Activated T-cell treated with anti-CD3 and anti-CD28 coated beads for 48 hours (primary cell): ENCODE data around the gene MET.
"Not testable (repeated sequence)": the region's sequence is repeated elsewhere in the genome, so short reads cannot be mapped to it uniquely, and the experiment has no call there.

Experiments used
- DNase-seq: peaks from one replicate; pipeline ENCODE4 v3.0.0-alpha.2; 2020; ENCODE audit warnings: low read depth

Gene MET

DNA sequence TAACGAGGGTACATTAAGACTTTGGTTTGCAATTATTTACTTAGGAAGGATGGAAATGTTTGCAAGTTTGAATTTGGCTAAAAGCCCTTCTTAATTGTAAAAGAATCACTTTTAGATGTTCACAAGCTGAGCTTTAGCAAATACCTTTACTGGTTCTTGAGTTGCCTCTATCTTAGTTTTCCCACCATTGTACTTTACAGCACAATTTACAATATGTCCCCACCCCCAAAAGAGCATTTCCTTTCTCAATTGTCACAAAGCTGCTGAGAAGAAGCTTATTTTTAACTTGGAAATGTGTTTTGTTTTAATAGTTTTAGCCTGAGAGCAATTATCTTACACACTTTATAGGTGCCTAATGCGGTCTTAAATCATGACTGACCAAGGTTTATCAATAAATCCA lies 81.1 kb downstream of the MET start:
- DNase-seq, result no peak

DNA sequence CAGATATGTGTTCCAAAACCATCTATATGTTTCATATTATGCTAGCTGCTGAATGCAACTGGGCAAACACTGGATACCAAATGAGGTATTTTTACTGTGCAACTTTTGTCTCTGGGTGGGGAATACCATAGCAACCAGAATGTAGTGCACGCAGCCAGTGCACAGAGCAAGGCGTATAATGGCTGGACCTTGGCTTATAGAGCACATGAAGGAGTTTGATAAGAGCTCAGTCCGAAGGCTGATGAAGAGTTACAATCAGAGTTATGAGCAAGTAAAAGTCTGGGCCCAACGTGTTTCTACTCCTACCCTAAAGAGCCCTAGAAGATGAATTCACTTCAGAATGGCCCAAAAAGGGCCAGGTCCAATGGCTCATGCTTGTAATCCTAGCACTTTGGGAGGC lies 82.2 kb downstream of the MET start:
- no peak for DNase-seq

DNA sequence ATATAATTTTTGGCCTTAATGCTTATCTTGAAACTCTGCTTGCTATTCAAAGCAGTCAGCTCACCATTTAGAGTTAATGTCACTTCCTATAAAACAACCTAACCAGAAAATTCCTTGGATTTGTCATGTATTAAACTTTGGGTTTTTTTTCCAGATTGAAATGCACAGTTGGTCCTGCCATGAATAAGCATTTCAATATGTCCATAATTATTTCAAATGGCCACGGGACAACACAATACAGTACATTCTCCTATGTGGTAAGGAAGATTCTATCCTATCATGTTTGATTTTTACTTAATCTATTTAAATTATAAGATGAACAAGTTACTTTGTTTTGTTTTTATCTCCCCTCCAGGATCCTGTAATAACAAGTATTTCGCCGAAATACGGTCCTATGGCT lies 85.3 kb downstream of the MET start:
- DNase-seq, result no peak

DNA sequence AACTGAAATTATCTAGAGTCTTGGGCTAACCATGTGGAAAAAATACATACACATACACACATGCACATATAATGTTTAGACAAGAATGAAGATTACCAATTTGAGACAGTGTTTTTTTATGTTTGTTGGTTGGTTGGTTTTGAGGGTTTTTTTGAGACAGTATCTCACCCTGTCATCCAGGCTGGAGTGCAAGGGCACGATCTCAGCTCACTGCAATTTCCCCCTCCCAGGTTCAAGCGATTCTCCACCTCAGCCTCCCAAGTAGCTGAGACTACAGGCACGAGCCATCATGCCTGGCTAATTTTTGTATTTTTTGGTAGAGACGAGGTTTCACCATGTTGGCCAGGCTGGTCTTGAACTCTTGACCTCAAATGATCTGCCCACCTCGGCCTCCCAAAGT lies 87.6 kb downstream of the MET start:
- DNase-seq, result not testable (repeated sequence)

DNA sequence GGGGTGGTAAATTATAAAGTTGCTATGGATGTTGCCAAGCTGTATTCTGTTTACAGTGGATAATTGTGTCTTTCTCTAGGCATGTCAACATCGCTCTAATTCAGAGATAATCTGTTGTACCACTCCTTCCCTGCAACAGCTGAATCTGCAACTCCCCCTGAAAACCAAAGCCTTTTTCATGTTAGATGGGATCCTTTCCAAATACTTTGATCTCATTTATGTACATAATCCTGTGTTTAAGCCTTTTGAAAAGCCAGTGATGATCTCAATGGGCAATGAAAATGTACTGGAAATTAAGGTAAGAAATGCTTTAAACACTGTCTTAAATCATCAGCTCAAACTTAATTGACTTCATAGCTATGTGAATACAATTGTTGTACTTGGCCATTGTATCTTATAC lies 91.0 kb downstream of the MET start:
- no peak for DNase-seq

DNA sequence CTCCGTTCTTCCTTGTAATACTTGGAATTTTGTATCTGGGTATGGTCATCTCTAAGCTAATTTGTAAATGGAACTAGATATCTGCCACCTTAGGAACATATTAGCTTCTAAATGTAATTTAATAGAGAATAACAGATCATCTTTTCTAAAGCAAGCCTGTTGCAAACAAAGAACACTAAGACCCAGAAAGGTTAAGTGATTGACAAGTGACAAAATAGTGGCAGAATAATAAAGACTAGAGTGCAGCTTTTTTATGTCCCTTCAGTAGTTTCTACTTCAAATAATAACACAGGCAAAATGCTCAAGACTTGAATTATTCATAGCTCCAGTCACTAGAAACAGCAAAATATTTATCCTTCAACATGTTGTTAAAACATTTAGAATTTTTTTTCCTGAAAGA lies 91.7 kb downstream of the MET start:
- no peak for DNase-seq

DNA sequence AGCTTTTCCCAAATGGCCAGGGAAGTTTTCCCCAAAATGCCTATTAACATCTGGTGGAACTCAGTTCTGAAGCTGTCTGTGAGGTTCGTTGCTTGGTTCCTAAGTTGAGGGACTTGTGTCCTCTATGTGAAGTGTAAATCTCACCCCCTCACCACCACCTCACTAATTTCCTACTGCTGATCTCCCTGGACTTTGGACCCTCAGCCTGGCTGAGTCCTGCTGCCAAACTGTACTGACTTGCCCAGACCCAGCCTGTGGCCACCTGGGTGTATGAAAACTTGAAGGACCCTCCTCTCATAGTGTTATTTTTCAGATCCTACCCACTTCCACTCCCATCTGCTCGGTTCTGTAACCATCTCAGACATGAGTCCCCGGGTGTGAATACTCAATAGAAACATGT lies 94.9 kb downstream of the MET start:
- DNase-seq, result no peak

DNA sequence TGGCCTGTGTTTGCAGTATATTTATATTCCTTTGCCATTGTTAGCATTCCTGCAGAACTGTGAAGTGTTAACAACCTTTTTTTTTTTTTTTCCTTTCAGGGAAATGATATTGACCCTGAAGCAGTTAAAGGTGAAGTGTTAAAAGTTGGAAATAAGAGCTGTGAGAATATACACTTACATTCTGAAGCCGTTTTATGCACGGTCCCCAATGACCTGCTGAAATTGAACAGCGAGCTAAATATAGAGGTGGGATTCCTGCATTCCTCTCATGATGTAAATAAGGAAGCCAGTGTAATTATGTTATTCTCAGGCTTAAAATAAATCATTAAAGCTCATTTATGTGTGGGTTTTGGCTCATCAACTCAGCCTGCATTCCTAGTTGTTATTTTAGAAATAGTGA lies 97.5 kb downstream of the MET start:
- no peak for DNase-seq

DNA sequence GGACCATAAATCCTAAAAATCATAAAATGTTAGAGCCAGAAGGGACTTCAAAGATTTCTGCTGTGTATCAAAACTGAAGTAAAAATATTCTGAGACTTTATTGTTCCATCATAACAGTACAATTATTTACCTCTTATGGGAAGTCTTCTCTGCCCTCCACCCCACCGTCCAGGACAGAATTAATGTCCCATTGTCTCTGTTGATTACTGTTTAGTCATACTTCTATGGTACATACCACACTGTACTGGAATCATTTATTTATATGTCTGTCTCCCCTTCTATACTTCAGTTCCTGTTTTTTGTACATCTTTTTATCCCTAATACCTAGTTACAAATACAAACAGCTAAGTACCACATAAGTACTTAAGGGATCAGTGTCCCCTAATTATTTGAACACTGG lies 98.9 kb downstream of the MET start:
- DNase-seq, result no peak

DNA sequence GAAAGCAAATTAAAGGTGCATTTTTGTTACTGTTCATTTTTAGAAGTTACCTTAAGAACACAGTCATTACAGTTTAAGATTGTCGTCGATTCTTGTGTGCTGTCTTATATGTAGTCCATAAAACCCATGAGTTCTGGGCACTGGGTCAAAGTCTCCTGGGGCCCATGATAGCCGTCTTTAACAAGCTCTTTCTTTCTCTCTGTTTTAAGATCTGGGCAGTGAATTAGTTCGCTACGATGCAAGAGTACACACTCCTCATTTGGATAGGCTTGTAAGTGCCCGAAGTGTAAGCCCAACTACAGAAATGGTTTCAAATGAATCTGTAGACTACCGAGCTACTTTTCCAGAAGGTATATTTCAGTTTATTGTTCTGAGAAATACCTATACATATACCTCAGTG lies 99.6 kb downstream of the MET start:
- no peak for DNase-seq

DNA sequence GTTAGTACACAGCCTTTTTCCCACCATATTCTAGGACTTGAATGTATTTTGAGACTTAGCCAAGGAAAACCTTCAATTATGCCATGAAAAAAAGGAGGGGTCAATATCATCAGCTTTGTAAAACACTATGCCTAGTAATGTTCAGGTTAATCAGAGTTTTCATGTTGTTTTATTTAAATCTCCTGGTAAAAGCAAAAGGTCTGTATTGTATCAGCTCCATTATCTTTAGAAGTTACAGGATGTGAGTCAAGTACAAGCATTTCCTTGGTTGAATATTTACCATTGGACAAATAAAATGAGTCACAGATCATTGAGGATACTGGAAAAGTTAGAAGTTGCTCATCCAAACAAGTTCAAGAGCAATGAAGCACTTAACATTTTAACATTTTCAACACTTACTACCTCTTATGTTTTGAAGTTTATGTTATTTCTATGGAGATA lies 100.4 kb downstream of the MET start:
- no peak for DNase-seq

DNA sequence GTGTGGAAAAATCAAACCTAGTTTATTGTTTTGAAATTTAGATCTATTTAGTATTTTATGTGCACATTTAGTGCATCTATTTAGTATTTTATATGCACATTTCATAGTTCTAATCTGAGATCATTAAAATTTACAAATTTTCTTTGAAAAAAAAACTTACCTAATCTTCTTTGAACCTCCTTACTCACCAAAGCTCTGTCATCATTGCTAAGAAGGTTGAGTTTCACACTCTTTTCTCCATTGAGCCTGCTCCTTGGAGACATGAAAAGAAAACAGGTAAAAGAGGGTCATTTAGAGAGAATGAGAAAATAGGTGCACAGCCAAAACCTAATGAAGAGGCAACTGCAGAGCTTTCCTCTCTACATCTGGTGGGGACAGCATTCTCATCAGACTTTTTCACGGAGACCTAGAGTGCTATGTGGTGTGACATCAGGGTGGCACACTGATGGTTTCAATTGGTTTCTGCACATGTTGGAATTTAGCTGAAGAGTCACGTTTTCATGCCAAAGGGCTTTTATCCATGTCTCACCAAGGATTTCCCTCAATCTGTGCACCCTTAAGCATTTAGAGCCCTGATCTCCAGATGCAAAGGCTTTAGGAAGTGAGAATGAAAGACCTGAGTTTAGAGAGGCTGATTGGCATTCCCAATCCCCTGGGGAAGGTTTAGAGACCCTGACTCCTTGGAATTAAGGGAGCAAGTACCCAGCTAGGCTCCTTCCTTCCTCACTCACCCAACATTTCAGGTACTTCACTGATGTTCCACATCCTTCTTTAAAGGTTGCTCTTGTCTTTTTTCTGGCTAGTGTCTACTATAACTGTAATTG lies 101.1 kb downstream of the MET start:
- no peak for DNase-seq

DNA sequence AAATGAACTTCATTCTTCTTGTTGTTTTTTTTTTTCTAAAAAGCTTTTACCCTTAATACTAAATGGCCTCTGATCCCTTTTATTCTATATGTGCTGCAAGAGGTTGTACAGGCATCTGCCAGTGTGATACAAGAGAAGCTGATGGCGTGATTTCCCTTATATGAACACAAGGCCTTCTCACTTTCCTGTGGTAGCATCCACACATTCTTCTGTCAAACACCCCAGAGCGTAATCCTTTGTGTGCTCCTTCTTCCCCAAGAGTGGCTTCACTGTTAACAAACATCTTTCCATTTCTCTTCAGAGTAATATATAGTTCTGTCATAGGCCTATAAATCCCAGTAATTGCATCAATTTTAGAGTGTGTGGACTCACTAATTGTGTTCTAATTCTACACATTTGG lies 104.0 kb downstream of the MET start:
- no peak for DNase-seq

DNA sequence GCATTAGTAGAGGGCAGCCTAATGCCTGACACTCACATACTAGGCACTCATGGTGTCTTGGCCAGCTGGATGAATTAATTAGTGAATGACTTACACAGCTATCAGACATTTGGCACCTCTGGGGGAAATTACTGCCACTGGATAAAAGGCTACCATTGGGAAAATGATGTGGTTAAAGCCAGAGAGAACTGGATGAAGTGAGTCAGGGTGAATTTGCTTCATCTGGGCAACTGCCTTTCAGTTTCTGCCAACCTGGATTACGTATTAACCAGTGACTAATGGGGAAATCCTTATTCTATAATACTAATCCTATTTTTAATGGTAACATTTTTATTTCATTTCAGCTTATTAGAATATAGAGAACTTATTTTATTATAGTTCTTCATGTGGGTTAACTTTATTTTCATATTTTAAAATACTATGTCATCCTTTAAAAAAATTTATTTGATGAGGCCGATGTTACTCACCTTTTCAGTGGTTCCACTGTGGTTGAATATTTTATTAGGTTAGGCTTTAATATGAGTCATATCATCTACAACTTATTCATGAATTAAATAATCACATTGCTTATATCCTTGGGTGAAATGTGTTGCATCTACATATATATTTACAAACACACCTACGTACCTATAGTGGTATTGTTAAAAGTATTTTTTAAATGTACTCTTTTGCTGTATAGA lies 104.8 kb downstream of the MET start:
- no peak for DNase-seq

DNA sequence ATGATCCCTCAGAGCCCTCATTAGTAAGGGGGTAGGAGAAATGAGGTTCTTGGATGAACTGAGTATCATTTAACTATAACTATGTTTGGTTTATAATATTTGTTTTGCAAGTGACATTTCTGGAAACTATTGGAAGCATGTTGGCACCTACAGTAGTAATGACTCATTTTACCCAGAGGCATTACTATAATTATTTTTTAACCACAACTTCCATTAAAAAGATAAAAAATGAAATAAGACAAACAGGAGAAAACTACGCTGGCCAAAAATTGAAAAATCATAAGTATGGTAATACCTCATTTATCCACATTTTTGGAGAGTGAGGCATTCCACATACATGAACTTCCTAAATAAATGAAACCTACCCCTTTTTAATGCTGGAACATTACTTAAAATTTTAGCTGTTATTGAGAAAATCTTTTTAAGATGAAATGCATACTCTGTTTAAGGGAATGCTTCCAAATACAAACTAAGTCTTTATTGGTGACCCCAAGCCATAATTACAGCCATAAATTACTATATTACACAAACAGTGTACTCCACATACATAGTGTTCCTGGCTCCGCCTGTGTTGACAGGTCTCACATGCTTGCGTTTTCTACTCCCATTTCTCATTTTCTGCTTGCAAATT lies 105.8 kb downstream of the MET start:
- DNase-seq, result no peak

DNA sequence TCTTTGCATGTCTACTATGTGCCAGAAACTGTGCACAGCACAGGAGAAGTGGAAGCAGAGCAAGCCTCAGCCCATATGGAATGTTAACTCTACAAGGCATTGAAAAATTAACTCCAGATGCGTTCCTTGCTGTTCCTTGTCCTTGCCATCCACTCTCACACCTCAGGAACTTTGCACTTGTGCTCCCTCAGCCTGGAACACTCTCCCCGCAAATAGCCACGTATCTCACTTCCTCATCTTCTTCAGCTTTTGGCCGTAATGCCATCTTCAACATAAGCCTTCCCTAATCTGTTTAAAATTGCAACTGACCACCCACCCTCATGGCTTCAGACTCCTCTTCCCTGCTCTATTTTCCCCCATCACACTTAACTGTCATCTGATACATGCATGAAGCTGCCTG lies 107.2 kb downstream of the MET start:
- DNase-seq, result no peak

DNA sequence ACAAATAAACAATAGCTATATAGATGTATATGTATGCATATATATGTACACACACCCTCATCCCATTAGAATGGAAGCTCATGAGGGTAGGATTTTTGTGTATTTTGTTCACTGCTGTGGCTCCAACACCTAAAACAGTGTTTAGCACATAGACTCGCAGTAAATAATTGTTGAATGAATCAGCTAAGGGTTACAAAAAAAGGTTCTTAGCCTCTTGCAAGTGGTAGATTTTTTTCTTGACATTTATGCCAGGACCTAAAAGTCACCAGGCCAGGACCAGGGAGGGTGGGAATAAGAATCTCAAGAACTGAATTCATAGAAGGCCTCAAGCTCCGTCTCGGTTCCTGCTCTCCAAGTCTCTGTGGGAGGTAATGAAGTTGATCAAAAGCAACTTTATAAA lies 107.9 kb downstream of the MET start:
- DNase-seq, result no peak

DNA sequence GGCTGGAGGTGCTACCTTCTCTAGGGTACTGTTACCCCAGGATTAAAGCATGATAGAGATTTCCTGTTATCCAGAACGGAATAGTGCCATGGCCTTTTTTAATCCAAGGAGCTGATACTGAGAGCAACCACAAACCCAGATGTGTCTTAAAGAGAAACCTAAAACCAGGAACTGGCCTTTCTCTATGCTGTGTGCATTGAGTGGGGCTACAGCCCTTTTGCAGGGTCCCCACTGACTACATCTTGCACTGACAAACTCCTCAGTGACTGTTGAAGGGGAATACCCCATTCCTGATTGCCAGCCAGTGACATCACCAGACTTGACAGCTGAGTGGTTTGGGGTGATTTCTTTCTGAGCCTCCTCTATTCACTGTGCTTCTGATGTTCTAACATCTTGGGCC lies 108.5 kb downstream of the MET start:
- DNase-seq, result no peak

DNA sequence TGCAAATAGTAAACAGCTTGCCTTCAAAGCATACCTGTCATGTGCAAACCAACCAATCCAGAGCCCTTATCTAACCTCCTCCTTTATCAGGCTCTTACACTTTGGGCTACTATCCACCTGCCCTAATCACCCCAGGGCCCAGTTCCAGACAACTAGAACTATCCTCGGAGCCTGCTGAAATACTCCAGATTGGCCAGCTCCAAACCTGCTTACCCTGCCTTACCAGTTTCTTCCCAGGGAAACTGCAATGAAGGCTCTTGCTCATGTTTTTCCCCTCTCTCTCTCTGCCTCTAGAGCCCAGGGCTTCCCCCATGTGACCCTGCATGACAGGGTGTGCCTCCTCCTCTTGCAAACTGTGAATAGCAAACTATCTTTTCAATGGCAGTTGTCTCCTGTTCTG lies 109.0 kb downstream of the MET start:
- DNase-seq, result no peak

DNA sequence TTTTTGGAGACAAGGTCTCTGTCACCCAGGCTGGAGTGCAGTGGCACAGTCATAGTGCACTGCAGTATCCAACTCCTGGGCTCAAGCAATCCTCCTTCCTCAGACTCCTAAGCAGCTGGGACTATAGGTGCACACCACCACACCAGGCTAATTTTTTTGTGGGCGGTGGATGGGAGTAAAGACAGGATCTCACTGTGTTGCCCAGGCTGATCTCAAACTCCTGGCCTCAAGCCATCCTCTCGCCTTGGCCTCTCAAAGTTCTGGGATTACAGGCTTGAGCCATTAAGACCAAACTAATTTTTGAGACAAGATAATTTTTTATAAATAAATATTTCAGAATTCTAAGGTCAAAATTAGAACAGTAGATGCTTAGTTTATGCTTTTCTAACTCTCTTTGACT lies 109.6 kb downstream of the MET start:
- no peak for DNase-seq

DNA sequence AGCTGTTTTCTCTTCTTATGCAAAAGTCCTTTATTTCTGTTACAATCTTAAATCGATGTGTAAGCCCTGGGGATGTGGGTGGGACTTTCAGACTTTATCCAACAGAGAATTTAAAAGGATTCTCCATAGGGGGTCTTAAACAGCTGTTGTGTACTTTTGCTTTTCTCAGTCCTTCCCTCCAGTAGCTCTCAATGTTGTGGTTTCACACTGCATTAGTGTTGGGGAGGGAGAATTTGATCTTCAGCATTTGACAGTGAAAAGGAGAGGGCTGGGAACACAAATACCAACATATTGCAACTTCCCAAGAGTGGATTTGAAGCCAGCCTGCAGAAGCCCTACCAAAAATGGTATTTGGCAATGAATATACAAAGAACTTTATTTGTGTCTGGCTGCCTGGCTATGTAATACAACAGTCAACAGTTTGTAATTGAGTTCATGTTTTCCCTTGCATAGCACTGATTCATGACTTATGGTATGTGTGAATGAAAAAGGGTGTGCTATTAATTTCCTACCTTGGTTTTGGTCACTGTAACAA lies 110.2 kb downstream of the MET start:
- no peak for DNase-seq

DNA sequence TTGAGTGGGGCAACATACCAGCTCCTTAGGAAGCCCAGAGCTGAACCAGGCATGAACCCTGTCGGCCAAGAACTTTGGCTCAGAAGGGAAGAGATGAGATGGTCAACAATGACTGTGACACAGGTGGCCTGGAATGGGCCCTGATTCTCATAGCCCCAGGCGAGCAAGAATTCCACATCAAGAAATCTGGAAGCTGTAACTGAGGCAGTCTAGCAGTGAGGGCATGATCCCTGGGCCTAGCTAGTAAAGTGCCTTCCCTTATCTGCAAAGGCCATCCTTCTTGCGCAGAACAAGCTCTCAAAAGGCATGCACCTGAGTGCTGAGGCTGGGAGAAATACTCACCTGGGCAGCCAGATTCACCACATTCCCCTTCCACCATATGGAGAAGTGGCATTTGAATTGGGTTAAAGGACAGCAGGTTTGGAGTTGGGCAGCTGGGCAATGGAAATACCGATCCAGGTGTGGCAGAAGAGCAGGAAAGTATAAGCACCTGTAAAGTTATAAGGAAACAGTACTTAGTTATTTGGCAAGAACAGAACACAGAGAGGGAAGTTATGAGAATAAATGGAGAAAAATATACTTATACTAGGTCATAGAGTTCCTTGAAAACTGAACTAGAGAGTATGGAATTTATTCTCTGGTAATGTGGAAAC lies 111.8 kb downstream of the MET start:
- DNase-seq, result no peak

DNA sequence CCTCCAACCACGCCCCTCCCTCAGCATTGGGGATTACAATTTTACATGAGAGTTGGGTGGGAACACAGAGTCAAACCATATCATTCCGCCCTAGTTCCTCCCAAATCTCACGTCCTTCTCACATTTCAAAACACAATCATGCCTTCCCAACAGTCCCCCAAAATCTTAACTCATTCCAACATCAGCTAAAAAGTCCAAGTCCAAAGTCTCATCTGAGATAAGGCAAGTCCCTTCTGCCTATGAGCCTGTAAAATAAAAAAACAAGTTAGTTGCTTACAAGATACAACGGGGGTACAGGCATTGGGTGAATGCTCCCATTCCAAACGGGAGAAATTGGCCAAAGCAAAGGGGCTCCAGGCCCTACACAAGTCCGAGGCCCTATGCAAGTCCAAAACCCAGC lies 112.7 kb downstream of the MET start:
- DNase-seq, result no peak
